ENCODE results near the gene GK2. TPM values are rescaled to one million over a fixed set of nuclear protein-coding genes. Genes with fewer than 3 reads are reported as not detected.

The GK2 gene
- total RNA-seq, 1 experiment from 2014 or later = not detected

GRCh38 chr4:79385641-79386040 lies 22.4 kb downstream of the GK2 start:
- DNase-seq (ENCODE audit: low read depth) = no peak

DNA sequence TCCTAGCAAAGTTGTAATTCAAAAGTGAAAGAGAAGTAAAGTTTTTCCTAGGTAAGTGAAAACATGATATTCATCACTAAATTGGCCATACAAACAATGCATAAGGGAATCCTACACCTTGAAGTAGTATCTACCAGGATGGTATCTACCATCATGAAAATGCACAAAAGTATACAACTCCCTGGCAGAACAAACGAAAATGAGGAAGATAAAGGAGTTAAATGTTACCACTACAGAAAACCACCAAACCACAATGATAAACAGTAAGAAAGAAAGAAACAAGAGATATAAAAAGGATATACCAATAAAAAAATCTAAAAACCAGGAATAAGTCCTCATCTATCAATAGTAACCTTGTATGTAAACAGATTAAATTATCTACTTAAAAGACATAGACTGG lies 26.9 kb downstream of the GK2 start:
- DNase-seq (ENCODE audit: low read depth) = no peak

DNA sequence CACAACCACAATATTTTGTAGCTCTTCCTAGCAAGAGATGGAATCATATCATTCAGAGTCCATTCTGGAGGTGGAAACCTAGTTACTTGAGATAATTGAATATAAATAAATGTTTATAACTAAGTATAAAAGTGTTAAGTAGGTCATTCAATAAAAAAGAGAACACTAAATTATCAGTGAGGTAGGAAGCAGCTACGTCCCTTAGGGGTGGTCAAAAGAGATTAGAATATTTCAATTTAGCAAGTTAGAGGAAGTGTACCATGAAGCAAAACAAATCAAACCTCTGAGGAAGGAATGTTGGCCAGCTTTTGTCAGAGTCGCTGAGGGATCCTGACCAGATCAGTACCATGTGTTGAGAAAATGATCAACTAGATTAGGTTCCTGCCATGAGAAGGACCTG lies 38.0 kb downstream of the GK2 start:
- no peak for DNase-seq (ENCODE audit: low read depth)

DNA sequence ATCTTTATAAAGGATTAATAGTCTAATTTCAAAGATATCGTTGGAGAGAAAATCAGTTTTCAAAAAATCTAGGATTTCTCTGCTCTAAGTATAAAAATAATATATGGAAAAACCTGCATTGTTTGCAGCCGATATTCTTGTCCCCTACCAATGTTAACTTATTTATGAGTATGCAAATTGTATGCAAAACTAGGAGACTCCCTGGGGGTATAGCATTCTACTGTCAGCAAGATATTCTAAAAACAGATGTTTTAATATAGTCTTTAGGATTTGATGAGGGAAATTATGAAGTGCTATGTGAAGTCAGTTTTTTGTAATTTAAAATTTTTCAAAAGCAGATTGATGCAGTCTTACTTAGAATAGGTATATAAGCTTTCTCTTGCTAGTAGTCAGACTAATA lies 40.9 kb downstream of the GK2 start:
- DNase-seq (ENCODE audit: low read depth) = no peak

DNA sequence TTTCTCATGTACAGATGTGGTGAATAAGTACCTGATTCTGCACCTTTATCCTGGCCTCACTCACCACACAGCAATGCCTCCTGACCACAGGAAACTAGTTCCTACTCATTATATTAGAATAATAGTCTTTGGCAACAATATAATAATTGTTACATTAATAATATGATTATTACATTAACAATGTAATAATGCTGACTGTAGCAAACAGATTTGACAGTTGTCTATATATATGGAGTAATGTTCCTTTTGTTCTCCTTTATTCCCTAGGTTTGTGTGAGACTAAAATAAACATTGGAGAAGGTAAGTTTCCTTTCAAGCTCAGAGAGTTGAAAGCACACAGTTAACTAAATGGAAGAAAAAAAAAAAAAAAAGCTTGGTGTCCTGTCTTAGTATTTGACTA lies 41.6 kb downstream of the GK2 start:
- DNase-seq (ENCODE audit: low read depth) = no peak

GRCh38 chr4:79364061-79364460 lies 44.0 kb downstream of the GK2 start:
- no peak for DNase-seq (ENCODE audit: low read depth)

- no peak for DNase-seq (ENCODE audit: low read depth)
Observed at GRCh38 chr4:79362626-79363025, 45.4 kb downstream of the GK2 start.

DNA sequence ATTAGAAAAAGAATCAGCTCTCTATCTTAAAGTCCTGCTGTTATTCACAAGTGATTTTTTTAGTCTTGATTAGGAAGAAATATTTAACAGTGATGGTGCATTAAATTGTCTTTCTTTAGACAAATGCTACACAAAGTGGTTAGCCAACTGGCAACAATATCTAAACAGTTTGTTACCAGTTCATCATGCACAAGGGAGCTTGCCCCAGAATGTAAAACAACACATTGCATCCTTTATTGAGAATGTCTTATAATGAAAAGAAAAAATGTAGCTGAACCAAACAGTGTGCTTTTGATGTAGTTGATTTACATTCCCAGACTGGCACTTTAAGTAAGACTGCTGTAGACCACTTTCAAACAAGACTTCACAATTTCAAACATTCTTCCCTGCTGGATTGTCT lies 48.0 kb downstream of the GK2 start:
- no peak for DNase-seq (ENCODE audit: low read depth)

GRCh38 chr4:79358438-79358837 lies 49.6 kb downstream of the GK2 start:
- DNase-seq (ENCODE audit: low read depth) = no peak

DNA sequence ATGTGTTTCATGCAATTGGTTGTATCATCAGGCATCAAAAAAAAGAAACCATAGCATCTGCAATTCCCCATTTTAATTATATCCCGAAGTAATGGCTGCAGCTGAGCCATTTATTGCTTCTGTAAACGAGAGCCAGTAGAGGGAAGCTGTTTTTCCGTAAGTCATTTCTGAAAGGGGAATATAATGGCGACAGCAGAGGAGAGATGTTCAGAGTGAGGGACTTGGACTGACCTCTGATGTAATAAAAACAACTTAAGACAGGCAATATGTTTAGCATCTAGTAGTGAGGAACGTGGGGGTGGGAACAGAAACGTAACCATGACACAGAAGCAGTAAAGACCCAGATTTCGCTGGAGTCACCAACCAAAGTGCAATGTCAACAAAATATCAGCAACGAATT lies 50.7 kb downstream of the GK2 start:
- no peak for DNase-seq (ENCODE audit: low read depth)

Other genes with a start within 250 kb of the GK2 start
- gene NAA11, start 82.2 kb downstream of the GK2 start, total RNA-seq (2014; rRNA removed; shearing (Covaris generic)) = 0.17 TPM in 1 of 2 replicates, not detected in the other

Measured in M059J (cell line).